Measurements from ENCODE around the gene SMIM43. TPM values are rescaled to one million over a fixed set of nuclear protein-coding genes. Genes with fewer than 3 reads are reported as not detected.
"Not testable (repeated sequence)": the region's sequence is repeated elsewhere in the genome, so short reads cannot be mapped to it uniquely, and the experiment has no call there.

SMIM43 gene
- polyA plus RNA-seq, 2 donors = 0.04 TPM; not detected in 1

- Histone ChIP-seq H3K27ac (ENCODE audit: low read depth in 2 of 2, low read length in 1 of 2) (no peak overlapping the region), H3K9me3 (ENCODE audit: control insufficient read depth in 2 of 2, insufficient read depth in 1 of 2, low read depth in 1 of 2, low read length in 1 of 2) (no peaks in the 10 kb centered on the region), H3K4me1 (ENCODE audit: control insufficient read depth in 2 of 2, insufficient read depth in 2 of 2, low read length in 1 of 2) (no peaks in the 10 kb centered on the region), H3K4me3 (ENCODE audit: low read depth in 1 of 2, low read length in 2 of 2) (no peak overlapping the region), H3K36me3 (ENCODE audit: control insufficient read depth in 2 of 2, insufficient read depth in 2 of 2, low read length in 1 of 2) (no peaks in the 10 kb centered on the region), H3K27me3 (ENCODE audit: control insufficient read depth in 1 of 2, insufficient read depth in 2 of 2, low read length in 2 of 2) (peaks cover 0 to 2% of the 10 kb centered on the region in 2 donors)
- 79 to 84% methylated on average over 12 of the region's 12 CpGs for WGBS, 2 donors
Observed at GRCh38 chr4:121740796-121741409, 24.1 kb downstream of the SMIM43 start.

GRCh38 chr4:121739575-121739974 lies 25.4 kb downstream of the SMIM43 start:
- H3K27me3 ChIP-seq (ENCODE audit: control insufficient read depth in 1 of 2, insufficient read depth in 2 of 2, low read length in 2 of 2) = peaks cover 0 to 2% of the 10 kb centered on the region in 2 donors
- H3K27ac ChIP-seq (ENCODE audit: low read depth in 2 of 2, low read length in 1 of 2) = no peak overlapping the region
- WGBS, 2 donors = 62 to 67% methylated on average over 2 of the region's 2 CpGs
- H3K9me3 ChIP-seq (ENCODE audit: control insufficient read depth in 2 of 2, insufficient read depth in 1 of 2, low read depth in 1 of 2, low read length in 1 of 2) = no peaks in the 10 kb centered on the region
- no peaks in the 10 kb centered on the region for H3K4me1 ChIP-seq (ENCODE audit: control insufficient read depth in 2 of 2, insufficient read depth in 2 of 2, low read length in 1 of 2)
- H3K36me3 ChIP-seq (ENCODE audit: control insufficient read depth in 2 of 2, insufficient read depth in 2 of 2, low read length in 1 of 2) = no peaks in the 10 kb centered on the region
- H3K4me3 ChIP-seq (ENCODE audit: low read depth in 1 of 2, low read length in 2 of 2) = no peak overlapping the region

- Histone ChIP-seq H3K27me3 (ENCODE audit: control insufficient read depth in 1 of 2, insufficient read depth in 2 of 2, low read length in 2 of 2) (peaks cover 0 to 2% of the 10 kb centered on the region in 2 donors), H3K27ac (ENCODE audit: low read depth in 2 of 2, low read length in 1 of 2) (no peak overlapping the region), H3K4me1 (ENCODE audit: control insufficient read depth in 2 of 2, insufficient read depth in 2 of 2, low read length in 1 of 2) (no peaks in the 10 kb centered on the region), H3K9me3 (ENCODE audit: control insufficient read depth in 2 of 2, insufficient read depth in 1 of 2, low read depth in 1 of 2, low read length in 1 of 2) (no peaks in the 10 kb centered on the region), H3K4me3 (ENCODE audit: low read depth in 1 of 2, low read length in 2 of 2) (no peak overlapping the region), H3K36me3 (ENCODE audit: control insufficient read depth in 2 of 2, insufficient read depth in 2 of 2, low read length in 1 of 2) (no peaks in the 10 kb centered on the region)
- WGBS, 2 donors = 59 to 75% methylated on average over 2 of the region's 2 CpGs
Observed at GRCh38 chr4:121738780-121739535, 26.0 kb downstream of the SMIM43 start.

- 63 to 71% methylated on average over 10 of the region's 10 CpGs for WGBS, 2 donors
- H3K4me1 ChIP-seq (ENCODE audit: control insufficient read depth in 2 of 2, insufficient read depth in 2 of 2, low read length in 1 of 2) = no peaks in the 10 kb centered on the region
- H3K27me3 ChIP-seq (ENCODE audit: control insufficient read depth in 1 of 2, insufficient read depth in 2 of 2, low read length in 2 of 2) = peaks cover 0 to 2% of the 10 kb centered on the region in 2 donors
- H3K4me3 ChIP-seq (ENCODE audit: low read depth in 1 of 2, low read length in 2 of 2) = no peak overlapping the region
- H3K27ac ChIP-seq (ENCODE audit: low read depth in 2 of 2, low read length in 1 of 2) = no peak overlapping the region
- H3K9me3 ChIP-seq (ENCODE audit: control insufficient read depth in 2 of 2, insufficient read depth in 1 of 2, low read depth in 1 of 2, low read length in 1 of 2) = no peaks in the 10 kb centered on the region
- no peaks in the 10 kb centered on the region for H3K36me3 ChIP-seq (ENCODE audit: control insufficient read depth in 2 of 2, insufficient read depth in 2 of 2, low read length in 1 of 2)
Observed at GRCh38 chr4:121737846-121738554, 27.0 kb downstream of the SMIM43 start.

GRCh38 chr4:121736735-121737351 lies 28.1 kb downstream of the SMIM43 start:
- Histone ChIP-seq H3K9me3 (ENCODE audit: control insufficient read depth in 2 of 2, insufficient read depth in 1 of 2, low read depth in 1 of 2, low read length in 1 of 2) (no peaks in the 10 kb centered on the region), H3K36me3 (ENCODE audit: control insufficient read depth in 2 of 2, insufficient read depth in 2 of 2, low read length in 1 of 2) (no peaks in the 10 kb centered on the region), H3K27ac (ENCODE audit: low read depth in 2 of 2, low read length in 1 of 2) (no peak overlapping the region), H3K27me3 (ENCODE audit: control insufficient read depth in 1 of 2, insufficient read depth in 2 of 2, low read length in 2 of 2) (peaks cover 0 to 2% of the 10 kb centered on the region in 2 donors), H3K4me1 (ENCODE audit: control insufficient read depth in 2 of 2, insufficient read depth in 2 of 2, low read length in 1 of 2) (no peaks in the 10 kb centered on the region), H3K4me3 (ENCODE audit: low read depth in 1 of 2, low read length in 2 of 2) (no peak overlapping the region)
- WGBS, 2 donors = 60 to 74% methylated on average over 5 of the region's 5 CpGs

GRCh38 chr4:121734571-121734970 lies 30.4 kb downstream of the SMIM43 start:
- Histone ChIP-seq H3K4me3 (ENCODE audit: low read depth in 1 of 2, low read length in 2 of 2) (no peak overlapping the region), H3K27ac (ENCODE audit: low read depth in 2 of 2, low read length in 1 of 2) (no peak overlapping the region), H3K4me1 (ENCODE audit: control insufficient read depth in 2 of 2, insufficient read depth in 2 of 2, low read length in 1 of 2) (no peaks in the 10 kb centered on the region), H3K9me3 (ENCODE audit: control insufficient read depth in 2 of 2, insufficient read depth in 1 of 2, low read depth in 1 of 2, low read length in 1 of 2) (no peaks in the 10 kb centered on the region), H3K27me3 (ENCODE audit: control insufficient read depth in 1 of 2, insufficient read depth in 2 of 2, low read length in 2 of 2) (no peaks in the 10 kb centered on the region), H3K36me3 (ENCODE audit: control insufficient read depth in 2 of 2, insufficient read depth in 2 of 2, low read length in 1 of 2) (no peaks in the 10 kb centered on the region)
- 74 to 81% methylated on average over 1 of the region's 1 CpG for WGBS, 2 donors

- no peaks in the 10 kb centered on the region for H3K9me3 ChIP-seq (ENCODE audit: control insufficient read depth in 2 of 2, insufficient read depth in 1 of 2, low read depth in 1 of 2, low read length in 1 of 2)
- H3K27ac ChIP-seq (ENCODE audit: low read depth in 2 of 2, low read length in 1 of 2) = no peak overlapping the region
- H3K4me1 ChIP-seq (ENCODE audit: control insufficient read depth in 2 of 2, insufficient read depth in 2 of 2, low read length in 1 of 2) = no peaks in the 10 kb centered on the region
- WGBS, 2 donors = 73 to 90% methylated on average over 1 of the region's 1 CpG
- no peak overlapping the region for H3K4me3 ChIP-seq (ENCODE audit: low read depth in 1 of 2, low read length in 2 of 2)
- H3K27me3 ChIP-seq (ENCODE audit: control insufficient read depth in 1 of 2, insufficient read depth in 2 of 2, low read length in 2 of 2) = no peaks in the 10 kb centered on the region
- H3K36me3 ChIP-seq (ENCODE audit: control insufficient read depth in 2 of 2, insufficient read depth in 2 of 2, low read length in 1 of 2) = no peaks in the 10 kb centered on the region
Observed at GRCh38 chr4:121733942-121734341, 31.0 kb downstream of the SMIM43 start.

GRCh38 chr4:121729753-121730152 lies 35.2 kb downstream of the SMIM43 start:
- not testable (repeated sequence) for H3K4me1 ChIP-seq (ENCODE audit: control insufficient read depth in 2 of 2, insufficient read depth in 2 of 2, low read length in 1 of 2); H3K27me3 ChIP-seq (ENCODE audit: control insufficient read depth in 1 of 2, insufficient read depth in 2 of 2, low read length in 2 of 2); H3K9me3 ChIP-seq (ENCODE audit: control insufficient read depth in 2 of 2, insufficient read depth in 1 of 2, low read depth in 1 of 2, low read length in 1 of 2); H3K27ac ChIP-seq (ENCODE audit: low read depth in 2 of 2, low read length in 1 of 2); H3K4me3 ChIP-seq (ENCODE audit: low read depth in 1 of 2, low read length in 2 of 2); H3K36me3 ChIP-seq (ENCODE audit: control insufficient read depth in 2 of 2, insufficient read depth in 2 of 2, low read length in 1 of 2)
- 94 to 98% methylated on average over 2 of the region's 2 CpGs for WGBS, 2 donors

- WGBS, 2 donors = 69 to 73% methylated on average over 3 of the region's 3 CpGs
- Histone ChIP-seq H3K4me3 (ENCODE audit: low read depth in 1 of 2, low read length in 2 of 2) (no peak overlapping the region), H3K4me1 (ENCODE audit: control insufficient read depth in 2 of 2, insufficient read depth in 2 of 2, low read length in 1 of 2) (no peaks in the 10 kb centered on the region), H3K36me3 (ENCODE audit: control insufficient read depth in 2 of 2, insufficient read depth in 2 of 2, low read length in 1 of 2) (no peaks in the 10 kb centered on the region), H3K27ac (ENCODE audit: low read depth in 2 of 2, low read length in 1 of 2) (no peak overlapping the region), H3K9me3 (ENCODE audit: control insufficient read depth in 2 of 2, insufficient read depth in 1 of 2, low read depth in 1 of 2, low read length in 1 of 2) (no peaks in the 10 kb centered on the region), H3K27me3 (ENCODE audit: control insufficient read depth in 1 of 2, insufficient read depth in 2 of 2, low read length in 2 of 2) (no peaks in the 10 kb centered on the region)
Observed at GRCh38 chr4:121728798-121729226, 36.2 kb downstream of the SMIM43 start.

All from esophagus (tissue), 2 donors.